ENCODE measurements around the gene MAP2K7.
"Not testable (repeated sequence)": the region's sequence is repeated elsewhere in the genome, so short reads cannot be mapped to it uniquely, and the experiment has no call there.

Gene MAP2K7

GRCh38 chr19:7920519-7921301, 17.0 kb downstream of the MAP2K7 start:
- DNase-seq: peak; percentile 99

DNA sequence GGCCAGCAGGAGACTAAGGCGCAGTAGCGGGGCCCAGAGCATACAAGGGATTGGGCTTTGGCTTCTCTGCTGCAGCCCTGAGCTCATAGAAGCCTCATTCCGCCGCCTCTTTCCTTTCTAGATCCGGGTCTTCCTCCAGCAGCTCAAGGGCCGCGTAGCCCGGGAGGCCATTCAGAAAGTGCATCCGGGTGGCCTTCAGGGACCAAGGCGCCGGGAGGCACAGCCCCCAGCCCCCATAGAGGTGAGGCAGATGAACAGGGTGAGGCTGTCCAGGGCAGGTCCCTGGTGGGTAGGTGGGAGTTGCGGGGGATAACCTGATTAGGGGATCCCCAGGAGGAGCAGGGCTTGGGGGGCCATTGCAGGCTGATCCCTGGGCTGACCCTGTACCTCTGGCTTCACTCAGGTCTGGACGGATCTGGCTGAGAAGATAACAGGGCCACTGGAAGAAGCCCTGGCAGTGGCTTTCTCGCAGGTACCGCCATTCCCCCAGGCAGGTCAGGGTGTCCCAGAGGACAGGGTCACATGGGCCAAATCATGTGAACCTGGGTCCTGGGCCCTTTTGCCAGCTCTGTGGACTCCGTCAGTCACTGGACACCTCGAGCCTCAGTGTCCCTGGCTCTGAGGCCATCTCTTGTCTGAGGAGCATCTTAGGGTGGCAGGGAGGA, 17.8 kb downstream of the MAP2K7 start:
- no peak for DNase-seq

DNA sequence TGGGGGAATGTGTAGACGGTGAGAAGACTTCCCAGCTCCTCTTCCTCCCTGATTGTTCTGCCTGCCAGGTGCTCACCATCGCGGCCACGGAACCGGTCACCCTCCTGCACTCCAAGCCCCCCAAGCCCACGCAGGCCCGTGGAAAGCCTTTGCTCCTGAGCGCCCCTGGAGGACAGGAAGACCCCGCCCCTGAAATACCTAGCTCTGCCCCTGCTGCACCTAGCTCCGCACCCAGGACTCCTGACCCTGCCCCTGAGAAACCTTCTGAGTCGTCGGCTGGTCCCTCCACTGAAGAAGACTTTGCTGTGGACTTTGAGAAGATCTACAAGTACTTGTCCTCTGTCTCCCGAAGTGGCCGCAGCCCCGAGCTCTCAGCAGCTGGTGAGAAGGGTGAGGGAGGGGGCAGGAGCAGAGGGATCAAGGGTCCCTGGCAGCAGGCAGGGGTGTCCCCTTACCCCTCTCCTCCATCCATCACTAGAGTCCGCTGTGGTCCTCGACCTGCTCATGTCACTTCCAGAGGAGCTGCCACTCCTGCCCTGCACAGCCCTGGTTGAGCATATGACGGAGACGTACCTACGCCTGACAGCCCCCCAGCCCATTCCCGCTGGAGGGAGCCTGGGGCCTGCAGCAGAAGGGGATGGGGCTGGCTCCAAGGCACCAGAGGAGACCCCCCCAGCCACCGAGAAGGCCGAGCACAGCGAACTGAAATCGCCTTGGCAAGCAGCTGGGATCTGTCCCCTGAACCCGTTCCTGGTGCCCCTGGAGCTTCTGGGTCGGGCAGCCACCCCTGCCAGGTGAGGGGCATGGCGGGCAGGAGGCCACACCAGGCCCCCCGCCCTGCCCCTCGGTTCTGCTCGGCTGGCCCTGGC, 18.5 kb downstream of the MAP2K7 start:
- DNase-seq: no peak

DNA sequence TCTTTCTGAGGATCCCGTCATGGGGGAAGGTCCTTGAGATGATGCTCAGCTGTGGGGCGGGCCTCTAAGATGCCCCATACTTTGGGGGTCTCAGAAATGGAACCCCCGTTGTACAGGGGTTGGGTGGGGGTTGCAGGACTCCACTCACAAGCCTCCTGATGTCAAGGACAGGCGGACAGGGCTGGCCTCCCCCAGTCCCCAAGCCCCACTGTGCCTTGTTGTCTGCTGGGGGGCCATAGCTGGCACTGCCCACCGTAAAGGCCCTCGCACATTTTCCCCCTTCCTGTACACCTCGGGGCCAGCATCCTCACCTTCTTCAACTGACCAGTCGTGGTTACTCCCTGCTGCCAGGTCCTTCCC, 19.1 kb downstream of the MAP2K7 start:
- DNase-seq: no peak

GRCh38 chr19:7923295-7924191, 19.9 kb downstream of the MAP2K7 start:
- no peak for DNase-seq

DNA sequence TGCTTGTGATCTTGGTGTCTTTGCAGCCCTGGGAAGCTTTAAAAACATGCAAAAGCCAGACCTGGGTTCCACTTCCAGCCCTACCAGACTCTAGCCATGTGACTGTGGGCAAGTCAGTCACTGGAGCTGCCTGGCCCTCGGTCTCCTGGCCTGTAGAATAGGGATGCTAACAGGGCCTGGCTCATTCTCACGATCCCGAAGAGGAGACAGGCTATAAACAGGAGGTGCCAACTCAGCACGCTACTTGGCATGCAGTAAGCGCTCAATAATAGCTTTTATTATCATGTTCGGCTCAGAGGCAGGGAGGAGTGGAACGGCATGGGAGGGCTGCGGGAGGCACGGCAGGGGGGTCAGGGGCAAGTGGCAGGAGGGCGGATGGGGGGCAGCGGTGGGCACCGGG, 20.6 kb downstream of the MAP2K7 start:
- no peak for DNase-seq

DNA sequence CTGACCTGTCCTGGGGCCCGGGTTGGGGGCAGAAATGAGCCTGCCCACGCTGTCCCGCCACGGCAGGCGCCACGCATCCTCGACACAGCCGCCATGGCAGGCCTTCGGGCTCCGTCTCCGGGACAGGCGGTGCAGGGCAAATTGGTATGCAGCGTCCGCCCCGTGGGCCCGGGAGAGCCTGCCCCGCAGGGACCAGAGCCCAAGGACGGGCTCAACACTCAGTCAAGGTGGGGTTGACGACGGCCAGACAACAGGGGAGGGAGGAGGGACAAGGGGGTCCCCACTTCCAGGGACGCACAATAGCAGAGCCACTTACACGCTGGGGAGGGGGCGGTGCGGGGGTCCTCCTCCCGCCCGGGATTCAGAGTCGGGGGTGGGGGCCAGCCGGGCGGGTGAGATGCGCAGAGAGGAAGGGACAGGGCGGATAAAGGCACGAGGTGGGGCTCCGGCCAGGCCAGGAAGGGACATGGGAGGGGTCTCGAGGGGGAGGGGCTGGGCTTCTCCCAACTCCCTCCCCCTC, 21.0 kb downstream of the MAP2K7 start:
- DNase-seq: no peak

- DNase-seq: peak; percentile 62
Measured at GRCh38 chr19:7925171-7925851, 21.6 kb downstream of the MAP2K7 start.

- DNase-seq: peak; percentile 54
Measured at GRCh38 chr19:7926021-7926726, 22.5 kb downstream of the MAP2K7 start, which contains the start of gene CTXN1. Gene CTXN1 (minus strand): TSS chr19:7926135. CDS start chr19:7925538, 597 bp downstream.

DNA sequence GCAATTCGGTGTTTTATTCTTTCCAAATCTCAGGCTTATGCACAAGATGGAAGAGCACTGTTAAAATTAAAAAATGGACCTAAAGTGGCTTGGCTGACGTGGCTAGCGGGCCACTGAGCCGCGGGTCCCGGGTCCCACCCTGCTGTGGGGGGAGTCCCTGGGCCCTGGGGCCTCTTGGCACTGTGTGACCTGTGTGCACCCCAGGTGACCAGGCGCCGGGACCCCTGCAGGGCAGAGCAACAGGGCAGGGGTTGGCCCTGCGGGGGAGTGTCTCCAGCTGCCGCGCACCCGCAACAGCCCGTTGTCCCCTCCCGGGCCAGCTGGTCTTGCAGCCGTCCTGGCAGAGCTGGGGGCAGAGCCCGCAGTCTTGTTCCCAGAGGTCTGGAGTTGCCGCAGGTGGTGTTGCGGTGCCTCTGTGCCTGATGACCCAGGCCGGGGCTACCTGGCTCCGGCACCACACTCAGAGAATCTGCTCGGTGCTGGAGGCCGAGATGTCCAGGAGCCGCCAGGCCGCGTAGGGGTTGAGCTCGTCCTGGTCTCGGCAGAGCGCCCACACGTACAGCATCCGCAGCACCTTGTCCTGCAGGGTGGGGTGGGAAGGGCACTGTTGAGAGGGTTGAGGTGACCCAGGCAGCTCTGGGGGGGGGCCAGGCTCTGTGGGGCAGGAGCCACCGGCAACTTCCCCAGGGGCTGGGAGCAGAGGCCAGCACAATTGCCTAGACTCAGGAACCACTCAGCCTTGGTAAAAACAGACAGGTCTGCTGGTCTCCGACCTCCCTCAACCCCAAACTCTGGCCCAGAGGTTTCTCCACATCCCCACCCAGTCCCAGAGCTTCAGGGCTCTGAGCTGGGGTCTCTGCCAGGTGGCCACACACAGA, 23.3 kb downstream of the MAP2K7 start:
- no peak for DNase-seq

DNA sequence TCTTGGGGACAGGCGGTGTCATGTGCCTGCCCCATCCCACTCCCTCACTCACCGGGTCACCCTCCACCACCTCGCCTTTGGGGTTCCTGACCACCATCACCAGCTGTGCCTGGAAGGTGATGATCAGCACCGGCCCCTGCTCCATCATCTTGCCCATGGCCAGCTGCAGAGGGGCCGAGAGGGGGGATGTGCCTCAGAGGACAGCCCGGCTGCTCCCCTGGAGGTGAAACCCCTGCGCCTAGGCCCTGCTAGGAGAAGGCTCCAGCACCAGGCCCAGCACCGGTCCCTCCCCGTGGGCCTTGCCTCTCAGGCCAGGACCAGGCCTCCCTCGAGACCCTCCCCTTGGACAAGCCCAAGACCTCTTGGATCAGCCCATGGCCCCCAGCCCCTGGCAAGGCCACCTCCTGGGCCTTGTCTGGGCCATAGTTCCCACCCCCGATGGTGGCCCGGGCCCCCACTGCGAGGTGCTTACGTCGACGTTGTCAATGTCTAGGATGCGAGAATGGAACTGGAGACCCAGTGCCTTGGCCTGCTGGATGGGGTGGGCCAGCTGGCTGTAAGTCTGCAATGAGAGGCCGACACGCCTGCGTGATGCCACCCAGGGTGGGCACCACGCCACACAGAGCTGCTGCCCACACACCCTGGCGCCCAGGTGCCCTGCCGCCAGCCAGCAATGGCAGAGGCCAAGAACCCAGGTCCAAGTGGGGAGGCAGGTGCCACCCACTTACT, 24.1 kb downstream of the MAP2K7 start:
- no peak for DNase-seq

DNA sequence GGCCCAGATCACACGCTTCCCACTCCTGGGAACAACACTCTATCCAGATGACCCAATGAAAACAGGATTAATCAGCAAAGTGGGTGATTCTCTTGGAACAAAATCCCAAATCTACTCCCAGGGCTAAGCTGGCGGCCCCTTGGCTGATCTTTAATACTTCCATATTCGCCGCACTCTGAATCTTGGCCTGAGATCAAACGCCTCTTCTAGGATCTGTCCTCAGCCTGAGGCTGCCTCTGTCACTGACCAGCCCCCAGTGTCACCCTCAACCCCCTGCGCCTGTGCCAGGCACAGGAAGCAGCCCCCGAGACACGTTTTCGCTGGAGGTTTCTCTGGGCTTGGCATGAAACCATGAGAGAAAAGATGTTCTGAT, 24.6 kb downstream of the MAP2K7 start:
- DNase-seq: no peak

DNA sequence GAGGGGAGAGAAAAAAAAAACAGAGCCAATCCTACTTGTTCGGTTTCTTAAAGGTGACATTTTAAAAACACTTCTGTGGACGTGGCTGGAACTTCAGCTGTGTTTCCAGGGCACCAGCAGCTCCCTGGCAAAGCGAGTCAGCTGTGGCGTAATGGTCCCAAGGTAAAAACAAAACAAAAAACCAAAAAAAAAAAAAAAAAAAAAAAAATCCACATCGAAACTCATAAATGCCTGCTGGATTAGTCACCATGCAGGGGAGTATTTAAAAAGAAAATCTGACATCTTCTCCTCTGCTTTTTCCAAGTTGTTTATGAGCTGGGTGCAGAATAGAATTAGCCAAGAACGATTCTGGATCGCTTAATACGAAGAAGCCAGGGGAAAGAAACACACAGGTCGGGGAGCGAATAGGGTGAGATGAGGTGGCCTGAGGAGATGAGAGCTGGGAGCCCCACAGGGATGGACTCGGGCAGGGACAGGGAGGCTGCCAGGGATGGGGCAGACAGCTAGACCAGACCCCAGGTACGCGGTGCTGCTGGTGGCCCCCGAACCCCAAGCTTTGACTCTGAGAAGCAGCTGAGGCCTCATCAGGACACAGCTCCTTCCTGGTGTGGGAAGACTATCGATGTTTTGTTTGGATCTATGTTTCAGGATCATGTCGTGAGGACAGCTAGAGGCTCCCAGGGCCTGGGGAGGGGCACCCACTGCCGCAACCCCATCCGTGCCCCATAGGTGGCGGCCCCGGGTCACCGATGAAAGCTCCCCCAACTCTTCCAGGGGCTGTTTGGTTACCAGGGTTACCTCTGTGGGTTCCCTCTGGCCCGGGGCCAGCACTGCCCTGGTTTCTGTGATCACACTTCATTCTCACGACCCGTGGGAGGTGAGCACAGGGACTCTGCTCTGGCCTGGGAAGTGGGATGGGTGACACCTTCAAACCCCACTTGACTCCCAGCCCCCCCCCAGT, 25.3 kb downstream of the MAP2K7 start:
- peak; percentile 47 for DNase-seq

- not testable (repeated sequence) for DNase-seq
Measured at GRCh38 chr19:7930030-7930429, 26.4 kb downstream of the MAP2K7 start.

DNA sequence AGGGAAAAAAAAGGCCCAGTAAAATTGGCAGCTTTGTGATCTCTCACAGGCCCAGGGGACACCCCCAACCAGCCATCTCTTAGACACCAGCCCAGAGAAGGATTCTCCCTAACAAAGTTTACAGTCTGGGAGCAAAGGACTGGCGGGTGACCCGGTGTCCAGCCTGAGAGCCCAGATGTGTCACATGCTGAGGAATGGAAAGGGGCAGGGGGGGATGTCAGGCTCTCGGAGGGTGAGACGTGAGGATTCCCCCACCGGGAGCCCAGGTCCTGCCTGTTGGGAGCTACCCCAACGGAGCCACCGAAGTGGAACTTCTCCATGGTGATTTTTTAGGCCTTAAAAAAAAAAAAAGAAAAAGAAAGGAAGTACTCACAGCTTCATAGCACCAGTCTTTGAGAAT, 27.1 kb downstream of the MAP2K7 start:
- no peak for DNase-seq

- DNase-seq: no peak
Measured at GRCh38 chr19:7931221-7932061, 27.8 kb downstream of the MAP2K7 start.

All from NCI-H2171 (cell line).